ENCODE data around the gene SGIP1. TPM values are rescaled to one million over a fixed set of nuclear protein-coding genes. Genes with fewer than 3 reads are reported as not detected.
"Not testable (repeated sequence)": the region's sequence is repeated elsewhere in the genome, so short reads cannot be mapped to it uniquely, and the experiment has no call there.

The SGIP1 gene
- total RNA-seq, 2 experiments from 2014 or later = not detected

- ChIA-PET CTCF (no interaction called here), POLR2A (no interaction called here)
These were observed 18.3 kb downstream of the SGIP1 start for GRCh38 chr1:66552287-66552686.

- CTCF ChIA-PET = no interaction called here
These were observed 18.9 kb downstream of the SGIP1 start for GRCh38 chr1:66552829-66553228.

GRCh38 chr1:66553846-66554245, 19.9 kb downstream of the SGIP1 start:
- CTCF ChIA-PET = no interaction called here

More at GRCh38 chr1:66552829-66553228, 18.9 kb downstream of the SGIP1 start:
- POLR2A ChIA-PET = no interaction called here

GRCh38 chr1:66556161-66556611, 22.2 kb downstream of the SGIP1 start:
- ChIA-PET POLR2A (no interaction called here), CTCF (no interaction called here)

More at GRCh38 chr1:66553846-66554245, 19.9 kb downstream of the SGIP1 start:
- POLR2A ChIA-PET = no interaction called here

GRCh38 chr1:66557157-66557556, 23.2 kb downstream of the SGIP1 start:
- CTCF ChIA-PET = no interaction called here
- POLR2A ChIA-PET = no interaction called here

- ChIA-PET POLR2A (no interaction called here), CTCF (no interaction called here)
These were observed 25.6 kb downstream of the SGIP1 start for GRCh38 chr1:66559517-66559916.

- ChIA-PET CTCF (no interaction called here), POLR2A (no interaction called here)
These were observed 28.6 kb downstream of the SGIP1 start for GRCh38 chr1:66562561-66562960.

- POLR2A ChIA-PET = no interaction called here
- CTCF ChIA-PET = no interaction called here
These were observed 29.3 kb downstream of the SGIP1 start for GRCh38 chr1:66563094-66563800.

GRCh38 chr1:66563941-66564630, 30.1 kb downstream of the SGIP1 start:
- POLR2A ChIA-PET = no interaction called here
- CTCF ChIA-PET = no interaction called here

- POLR2A ChIA-PET = no interaction called here
- CTCF ChIA-PET = no interaction called here
These were observed 36.2 kb downstream of the SGIP1 start for GRCh38 chr1:66570196-66570595.

- POLR2A ChIA-PET = no interaction called here
- CTCF ChIA-PET = no interaction called here
These were observed 37.8 kb downstream of the SGIP1 start for GRCh38 chr1:66571789-66572188.

- POLR2A ChIA-PET = no interaction called here
These were observed 41.8 kb downstream of the SGIP1 start for GRCh38 chr1:66575739-66576138.

GRCh38 chr1:66576645-66577044, 42.7 kb downstream of the SGIP1 start:
- ChIA-PET CTCF (no interaction called here), POLR2A (no interaction called here)

More at GRCh38 chr1:66575739-66576138, 41.8 kb downstream of the SGIP1 start:
- CTCF ChIA-PET = no interaction called here

GRCh38 chr1:66578841-66579240, 44.9 kb downstream of the SGIP1 start:
- CTCF ChIA-PET = no interaction called here
- POLR2A ChIA-PET = no interaction called here

GRCh38 chr1:66580081-66580480, 46.1 kb downstream of the SGIP1 start:
- CTCF ChIA-PET = no interaction called here

GRCh38 chr1:66583021-66583420, 49.1 kb downstream of the SGIP1 start:
- POLR2A ChIA-PET = no interaction called here
- CTCF ChIA-PET = no interaction called here

More at GRCh38 chr1:66580081-66580480, 46.1 kb downstream of the SGIP1 start:
- POLR2A ChIA-PET = no interaction called here

- ChIA-PET CTCF (no interaction called here), POLR2A (no interaction called here)
These were observed 51.0 kb downstream of the SGIP1 start for GRCh38 chr1:66585002-66585401.

- ChIA-PET POLR2A (no interaction called here), CTCF (no interaction called here)
These were observed 55.4 kb downstream of the SGIP1 start for GRCh38 chr1:66589326-66589725.

GRCh38 chr1:66592106-66592507, 58.2 kb downstream of the SGIP1 start:
- CTCF ChIA-PET, POLR2A ChIA-PET: not testable (repeated sequence)

- POLR2A ChIA-PET = no interaction called here
These were observed 62.2 kb downstream of the SGIP1 start for GRCh38 chr1:66596191-66596590.

GRCh38 chr1:66597500-66597899, 63.5 kb downstream of the SGIP1 start:
- CTCF ChIA-PET = no interaction called here

More at GRCh38 chr1:66596191-66596590, 62.2 kb downstream of the SGIP1 start:
- CTCF ChIA-PET = no interaction called here

GRCh38 chr1:66598670-66599069, 64.7 kb downstream of the SGIP1 start:
- POLR2A ChIA-PET = no interaction called here
- CTCF ChIA-PET = no interaction called here

More at GRCh38 chr1:66597500-66597899, 63.5 kb downstream of the SGIP1 start:
- POLR2A ChIA-PET = no interaction called here
